GM18502 (cell line): ENCODE measurements around the gene PCAT6.

Experiments used
- ATAC-seq: cut with Tn5 transposase; IDR thresholded peaks from one replicate; pipeline ENCODE4 v1.9.1; 2021; ENCODE audit warnings: mild to moderate bottlenecking; ENCODE audit not compliant: unreplicated experiment, poor library complexity

Gene PCAT6

GRCh38 chr1:202843081-202843480 lies 32.3 kb downstream of the PCAT6 start:
- ATAC-seq = no peak

- no peak for ATAC-seq
Measured at GRCh38 chr1:202844259-202844658, 33.5 kb downstream of the PCAT6 start.

GRCh38 chr1:202844935-202845334 lies 34.2 kb downstream of the PCAT6 start:
- ATAC-seq = no peak

- ATAC-seq = peak; percentile 80
Measured at GRCh38 chr1:202848191-202848542, 37.4 kb downstream of the PCAT6 start.

- no peak for ATAC-seq
Measured at GRCh38 chr1:202850593-202851362, 40.0 kb downstream of the PCAT6 start.

- no peak for ATAC-seq
Measured at GRCh38 chr1:202852163-202852904, 41.6 kb downstream of the PCAT6 start.

- no peak for ATAC-seq
Measured at GRCh38 chr1:202854787-202855186, 44.0 kb downstream of the PCAT6 start.

GRCh38 chr1:202856014-202856413 lies 45.3 kb downstream of the PCAT6 start:
- ATAC-seq = no peak

- no peak for ATAC-seq
Measured at GRCh38 chr1:202857136-202857610, 46.4 kb downstream of the PCAT6 start.

- ATAC-seq = no peak
Measured at GRCh38 chr1:202858331-202858730, 47.6 kb downstream of the PCAT6 start.

- no peak for ATAC-seq
Measured at GRCh38 chr1:202858789-202859414, 48.1 kb downstream of the PCAT6 start.

GRCh38 chr1:202860744-202861419 lies 50.1 kb downstream of the PCAT6 start:
- ATAC-seq = peak; percentile 35
